ENCODE data around the gene SCYL1.

The SCYL1 gene

DNA sequence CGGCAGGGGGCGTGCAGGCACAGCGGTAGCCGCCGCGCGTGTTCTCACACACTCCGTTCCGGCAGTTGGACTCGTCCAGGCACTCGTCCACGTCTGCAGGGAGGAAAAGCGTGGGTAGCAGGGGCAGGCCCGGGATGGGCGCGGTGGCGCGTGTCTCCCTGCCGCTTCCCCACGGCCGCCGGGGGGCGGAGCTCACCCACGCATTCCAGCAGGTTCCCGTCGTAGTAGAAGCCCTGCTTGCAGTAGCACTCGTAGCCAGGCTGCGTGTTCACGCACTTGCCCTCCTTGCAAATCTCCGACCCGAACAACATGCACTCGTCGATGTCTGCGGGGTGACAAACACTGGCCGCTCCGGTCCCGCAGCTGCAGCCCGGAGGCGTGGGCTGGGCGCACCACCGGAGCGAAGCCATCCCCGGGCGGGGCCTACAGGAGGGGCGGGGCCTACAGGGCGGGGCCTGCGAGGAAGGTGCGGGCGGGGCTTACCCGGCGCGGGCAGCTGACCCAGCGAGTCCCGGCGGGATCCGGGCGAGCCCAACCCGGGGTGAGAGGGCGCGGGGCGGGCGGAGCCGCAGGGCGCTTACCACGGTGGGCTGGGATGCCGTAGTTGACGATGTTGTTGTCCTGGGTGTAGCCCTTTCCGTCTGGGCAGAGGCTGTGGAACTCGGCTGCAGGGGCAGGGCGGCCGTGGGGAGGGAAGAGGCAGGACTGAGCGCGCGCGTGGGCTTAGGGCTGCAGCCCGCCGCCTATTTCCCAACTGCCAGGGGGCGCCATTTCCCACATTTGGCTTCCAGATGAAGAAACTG is 15.6 kb downstream of the SCYL1 start:
- TF ChIP-seq, protein P1, sequence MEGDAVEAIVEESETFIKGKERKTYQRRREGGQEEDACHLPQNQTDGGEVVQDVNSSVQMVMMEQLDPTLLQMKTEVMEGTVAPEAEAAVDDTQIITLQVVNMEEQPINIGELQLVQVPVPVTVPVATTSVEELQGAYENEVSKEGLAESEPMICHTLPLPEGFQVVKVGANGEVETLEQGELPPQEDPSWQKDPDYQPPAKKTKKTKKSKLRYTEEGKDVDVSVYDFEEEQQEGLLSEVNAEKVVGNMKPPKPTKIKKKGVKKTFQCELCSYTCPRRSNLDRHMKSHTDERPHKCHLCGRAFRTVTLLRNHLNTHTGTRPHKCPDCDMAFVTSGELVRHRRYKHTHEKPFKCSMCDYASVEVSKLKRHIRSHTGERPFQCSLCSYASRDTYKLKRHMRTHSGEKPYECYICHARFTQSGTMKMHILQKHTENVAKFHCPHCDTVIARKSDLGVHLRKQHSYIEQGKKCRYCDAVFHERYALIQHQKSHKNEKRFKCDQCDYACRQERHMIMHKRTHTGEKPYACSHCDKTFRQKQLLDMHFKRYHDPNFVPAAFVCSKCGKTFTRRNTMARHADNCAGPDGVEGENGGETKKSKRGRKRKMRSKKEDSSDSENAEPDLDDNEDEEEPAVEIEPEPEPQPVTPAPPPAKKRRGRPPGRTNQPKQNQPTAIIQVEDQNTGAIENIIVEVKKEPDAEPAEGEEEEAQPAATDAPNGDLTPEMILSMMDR (IDR thresholded peaks at IDR 0.05; ENCODE audit: insufficient read depth, low read depth, low read length, missing control alignments): peak; percentile 73
- peak overlapping the region; percentile 65 for H3K4me3 ChIP-seq (ENCODE audit: low read length)
- DNase-seq (ENCODE audit: low read depth): peak; percentile 95

DNA sequence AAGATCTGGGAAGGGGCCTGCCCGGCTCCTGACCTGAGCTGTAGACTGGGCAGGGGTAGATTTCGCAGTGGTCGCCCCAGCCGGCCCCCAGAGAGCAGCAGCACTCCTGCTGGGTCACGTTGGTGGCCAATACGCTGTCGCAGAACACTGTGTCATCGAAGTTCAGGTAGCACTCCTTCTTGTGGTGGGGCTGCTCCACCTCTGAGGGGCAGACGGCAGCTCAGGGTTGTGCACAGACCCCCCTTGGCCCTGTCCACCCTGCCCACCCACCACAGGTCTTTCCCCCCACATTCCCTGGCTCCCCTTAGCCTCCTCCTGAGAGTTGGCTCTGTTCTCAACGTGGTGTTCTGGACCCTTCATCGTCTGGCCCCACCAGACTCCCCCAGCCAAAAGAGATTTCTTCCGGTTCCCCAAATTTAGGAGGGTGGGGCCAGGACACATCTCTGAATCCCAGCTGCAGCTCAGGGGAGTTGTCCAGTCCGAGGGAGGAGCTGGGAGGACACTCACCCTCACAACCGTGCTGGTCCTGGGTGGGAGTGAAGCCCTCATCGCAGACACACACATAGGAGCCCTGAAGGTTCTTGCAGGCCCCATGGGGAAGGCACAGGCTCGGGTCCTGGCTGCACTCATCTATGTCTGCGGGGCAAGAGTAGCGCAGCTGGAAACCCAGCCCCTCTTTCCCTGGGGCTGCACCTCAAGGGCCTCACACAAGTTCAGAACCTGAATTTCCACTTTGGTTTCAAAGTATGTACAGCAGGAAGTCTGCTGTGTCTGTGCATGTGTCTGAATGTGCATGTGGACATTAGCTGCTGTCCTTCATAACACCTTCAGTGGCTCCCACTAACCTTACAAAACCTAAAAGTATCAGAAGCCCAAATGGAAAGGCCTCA is 16.5 kb downstream of the SCYL1 start:
- H3K4me3 ChIP-seq (ENCODE audit: low read length): peak overlapping the region; percentile 41
- TF ChIP-seq, protein P1 (IDR thresholded peaks at IDR 0.05; ENCODE audit: insufficient read depth, low read depth, low read length, missing control alignments): no peak
- peak; percentile 86 for DNase-seq (ENCODE audit: low read depth)

DNA sequence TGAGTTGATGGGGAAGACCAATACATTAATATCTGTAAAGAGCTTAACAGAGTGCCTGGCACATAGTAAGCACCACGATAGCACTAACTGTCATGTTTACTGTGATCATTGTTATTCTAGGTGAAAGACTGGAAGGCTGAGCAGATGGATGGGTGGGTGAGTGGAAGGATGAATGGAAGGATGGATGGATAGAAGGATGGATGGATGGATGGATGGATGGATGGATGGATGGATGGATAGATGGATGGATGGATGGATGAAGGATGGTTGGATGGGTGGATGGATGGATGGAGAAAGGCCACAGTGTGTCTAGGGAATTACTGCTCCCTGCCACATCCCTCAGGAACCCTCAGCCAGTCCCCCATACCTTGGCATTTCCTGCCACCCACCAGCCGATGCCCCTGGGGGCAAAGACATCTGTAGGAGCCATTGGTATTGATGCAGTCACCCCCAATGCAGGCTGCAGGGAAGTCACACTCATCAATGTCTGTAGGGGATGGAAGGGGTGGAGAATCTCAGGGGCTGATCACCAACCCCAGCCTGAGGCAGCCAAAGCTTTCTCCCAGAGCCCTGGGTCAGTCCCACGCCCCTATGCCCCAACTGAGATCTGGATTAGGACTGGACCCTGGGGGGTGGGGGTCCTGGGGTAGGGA is 18.0 kb downstream of the SCYL1 start:
- H3K4me3 ChIP-seq (ENCODE audit: low read length): no peak overlapping the region
- TF ChIP-seq, protein P1 (IDR thresholded peaks at IDR 0.05; ENCODE audit: insufficient read depth, low read depth, low read length, missing control alignments): no peak
- DNase-seq (ENCODE audit: low read depth): no peak

DNA sequence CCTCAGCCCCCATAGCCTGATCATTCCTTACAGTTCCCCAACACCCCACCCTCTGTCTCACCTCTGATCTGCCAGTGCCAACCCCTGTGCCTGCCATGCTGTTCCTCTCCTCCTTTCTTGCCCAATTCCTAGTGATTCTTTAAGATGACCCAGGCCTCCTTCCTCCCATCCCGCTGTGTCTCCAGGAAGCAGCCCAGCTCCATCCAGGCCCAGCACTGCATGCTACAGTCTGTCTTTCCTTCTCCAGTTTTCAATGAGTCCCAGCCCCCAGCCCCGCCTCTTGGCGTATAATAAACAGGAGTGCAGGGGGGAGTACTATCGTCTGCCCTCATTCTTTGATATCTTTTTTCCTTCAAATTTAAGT is 21.0 kb downstream of the SCYL1 start:
- no peak overlapping the region for H3K4me3 ChIP-seq (ENCODE audit: low read length)
- TF ChIP-seq, protein P1 (IDR thresholded peaks at IDR 0.05; ENCODE audit: insufficient read depth, low read depth, low read length, missing control alignments): no peak
- DNase-seq (ENCODE audit: low read depth): no peak

DNA sequence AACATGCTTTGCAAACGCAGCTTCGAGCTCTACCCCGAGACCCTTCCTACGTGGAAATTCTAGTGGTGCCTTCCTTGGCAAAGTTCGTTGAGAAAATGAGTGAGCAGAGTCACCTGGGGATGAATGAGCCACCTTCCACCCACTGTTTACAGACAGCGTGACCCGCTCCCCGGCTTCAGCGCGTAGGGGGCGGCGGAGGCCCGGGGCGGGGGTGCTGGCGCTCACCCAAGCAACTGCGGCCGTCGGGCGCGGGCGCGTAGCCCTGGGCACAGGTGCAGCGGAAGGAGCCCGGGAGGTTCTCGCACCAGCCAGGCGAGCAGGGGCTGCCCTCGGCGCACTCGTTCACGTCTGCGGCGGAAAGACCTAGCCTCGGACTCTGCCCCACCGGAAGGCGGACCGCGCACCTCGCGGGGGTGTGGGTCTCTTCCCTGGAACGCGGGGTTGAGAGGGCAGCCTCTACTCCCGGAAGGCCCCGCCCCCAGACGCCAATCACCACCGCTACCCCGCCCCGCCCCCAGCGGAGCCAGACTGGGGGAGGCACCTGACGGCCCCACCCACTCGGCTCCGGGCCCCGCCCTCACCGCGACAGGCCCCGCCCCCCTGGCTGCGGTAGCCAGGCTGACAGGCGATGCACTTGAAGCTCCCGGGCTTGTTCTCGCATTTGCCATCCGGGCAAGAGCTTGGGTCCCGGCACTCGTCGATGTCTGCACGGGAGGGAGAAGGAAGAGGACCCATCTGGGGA is 21.5 kb downstream of the SCYL1 start:
- TF ChIP-seq, protein P1 (IDR thresholded peaks at IDR 0.05; ENCODE audit: insufficient read depth, low read depth, low read length, missing control alignments): no peak
- DNase-seq (ENCODE audit: low read depth): peak; percentile 88
- H3K4me3 ChIP-seq (ENCODE audit: low read length): peak overlapping the region; percentile 35

DNA sequence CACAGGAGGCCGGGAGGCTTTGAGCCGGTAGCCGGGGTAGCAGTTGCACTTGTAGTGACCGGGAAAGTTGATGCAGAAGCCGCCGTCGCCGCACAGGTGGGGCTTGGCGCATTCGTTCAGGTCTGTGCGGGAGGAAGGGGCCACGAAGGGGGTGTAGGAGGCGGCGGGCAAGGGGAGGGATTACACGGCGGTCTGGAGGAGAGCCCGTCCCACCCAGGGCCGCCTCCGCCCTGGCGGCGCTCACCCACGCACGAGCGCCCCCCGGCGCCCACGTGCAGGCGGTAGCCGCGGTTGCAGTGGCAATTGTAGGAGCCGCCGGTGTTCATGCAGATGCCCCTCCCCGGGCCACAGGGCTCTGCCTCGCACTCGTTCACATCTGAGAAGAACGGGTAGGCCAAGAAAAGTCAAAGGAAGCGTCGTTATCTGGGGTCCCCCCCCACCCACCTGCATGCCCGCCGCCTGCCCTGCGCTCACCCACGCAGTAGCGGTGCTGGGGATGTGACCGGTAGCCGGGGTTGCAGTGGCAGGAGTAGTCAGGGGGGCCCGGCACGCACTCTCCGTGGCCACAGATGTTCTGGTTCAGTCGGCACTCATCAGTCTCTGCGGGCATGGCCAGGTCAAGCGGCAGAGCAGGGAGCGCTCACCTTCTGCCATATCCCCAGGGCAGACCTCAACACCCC is 22.7 kb downstream of the SCYL1 start:
- no peak overlapping the region for H3K4me3 ChIP-seq (ENCODE audit: low read length)
- DNase-seq (ENCODE audit: low read depth): no peak
- TF ChIP-seq, protein P1 (IDR thresholded peaks at IDR 0.05; ENCODE audit: insufficient read depth, low read depth, low read length, missing control alignments): no peak
